GM21576 (cell line): ENCODE measurements around the gene DNAJC7.
"Not testable (repeated sequence)": the region's sequence is repeated elsewhere in the genome, so short reads cannot be mapped to it uniquely, and the experiment has no call there.

ENCODE experiments used
- ATAC-seq: cut with Tn5 transposase; IDR thresholded peaks from one replicate; pipeline ENCODE4 v1.9.1; 2021; ENCODE audit warnings: mild to moderate bottlenecking, moderate library complexity; ENCODE audit not compliant: unreplicated experiment

Gene DNAJC7

DNA sequence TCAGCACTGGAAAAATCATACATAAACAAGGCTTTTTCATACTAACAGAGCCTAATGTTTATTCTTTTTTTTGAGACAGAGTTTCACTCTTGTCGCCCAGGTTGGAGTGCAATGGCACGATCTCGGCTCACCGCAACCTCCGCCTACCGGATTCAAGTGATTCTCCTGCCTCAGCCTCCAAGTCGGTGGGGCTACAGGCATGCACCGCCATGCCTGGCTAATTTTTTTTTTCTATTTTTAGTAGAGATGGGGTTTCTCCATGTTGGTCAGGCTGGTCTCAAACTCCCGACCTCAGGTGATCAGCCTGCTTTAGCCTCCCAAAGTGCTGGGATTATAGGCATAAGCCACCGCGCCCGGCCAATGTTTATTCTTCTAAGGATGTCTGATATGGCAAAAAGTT lies 3.5 kb downstream of the DNAJC7 start:
- not testable (repeated sequence) for ATAC-seq

DNA sequence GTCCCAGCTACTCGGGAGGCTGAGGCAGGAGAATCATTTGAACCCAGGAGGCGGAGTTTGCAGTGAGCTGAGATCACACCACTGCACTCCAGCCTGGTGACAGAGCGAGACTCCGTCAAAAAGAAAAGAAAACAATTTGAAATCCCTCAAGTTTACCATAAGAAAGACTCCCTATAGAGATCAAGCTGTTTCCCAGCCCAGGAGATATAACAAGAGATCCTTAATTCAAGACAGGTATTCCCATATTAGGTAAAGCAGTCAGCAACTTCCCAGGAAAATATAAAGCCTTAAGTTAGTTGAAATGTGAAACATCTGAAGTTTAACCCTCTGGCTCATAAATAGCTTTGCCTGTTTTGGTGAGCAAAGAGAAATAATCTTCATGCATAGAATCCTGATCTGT lies 4.9 kb downstream of the DNAJC7 start:
- not testable (repeated sequence) for ATAC-seq

- ATAC-seq, result no peak
Measured at GRCh38 chr17:42010898-42011516, 6.2 kb downstream of the DNAJC7 start.

- ATAC-seq, result not testable (repeated sequence)
Measured at GRCh38 chr17:42010266-42010680, 7.0 kb downstream of the DNAJC7 start.

DNA sequence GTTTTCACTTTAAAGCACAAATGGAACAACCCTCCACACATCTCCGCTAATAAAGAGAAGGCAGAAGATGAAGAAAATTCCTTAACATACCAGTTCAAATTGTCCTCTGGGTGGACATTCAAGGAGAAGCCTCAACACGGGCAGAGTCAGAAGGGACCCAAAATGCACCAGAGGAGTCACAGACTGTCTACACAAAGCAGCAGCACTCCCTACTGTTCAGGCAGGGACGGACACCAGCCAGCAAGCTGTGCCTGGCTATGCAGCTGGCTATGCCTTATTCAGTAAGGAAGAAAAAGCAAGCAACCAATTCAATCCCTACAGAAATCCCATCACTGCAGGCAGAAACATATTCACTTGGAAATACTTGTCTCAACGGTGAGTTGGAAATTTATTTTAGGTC lies 8.1 kb downstream of the DNAJC7 start:
- ATAC-seq, result no peak

GRCh38 chr17:42005166-42005565 lies 12.1 kb downstream of the DNAJC7 start:
- no peak for ATAC-seq

DNA sequence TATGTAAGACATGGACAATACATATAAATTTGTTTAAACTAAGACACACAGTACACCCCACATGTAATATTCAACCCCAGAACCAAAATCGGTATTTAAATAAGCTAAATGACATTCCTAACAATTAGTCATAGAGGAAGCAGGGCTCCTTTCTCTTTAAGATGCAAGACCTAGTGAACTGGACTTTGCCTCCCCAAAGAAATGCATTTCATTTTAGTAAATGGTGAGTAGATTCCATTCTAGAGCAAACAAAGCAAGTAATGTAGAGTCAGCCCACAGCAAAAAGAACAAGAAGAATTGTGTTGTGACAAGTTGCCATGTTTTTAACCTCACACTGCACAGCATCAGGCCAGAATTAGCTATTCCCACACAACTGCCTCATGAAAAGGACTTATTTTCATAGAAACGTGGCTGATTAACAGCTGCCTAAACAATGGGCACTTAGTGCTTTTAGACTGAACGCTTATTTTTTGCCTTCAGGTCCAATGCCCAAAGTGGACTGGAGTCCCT lies 14.4 kb downstream of the DNAJC7 start:
- ATAC-seq, result no peak

DNA sequence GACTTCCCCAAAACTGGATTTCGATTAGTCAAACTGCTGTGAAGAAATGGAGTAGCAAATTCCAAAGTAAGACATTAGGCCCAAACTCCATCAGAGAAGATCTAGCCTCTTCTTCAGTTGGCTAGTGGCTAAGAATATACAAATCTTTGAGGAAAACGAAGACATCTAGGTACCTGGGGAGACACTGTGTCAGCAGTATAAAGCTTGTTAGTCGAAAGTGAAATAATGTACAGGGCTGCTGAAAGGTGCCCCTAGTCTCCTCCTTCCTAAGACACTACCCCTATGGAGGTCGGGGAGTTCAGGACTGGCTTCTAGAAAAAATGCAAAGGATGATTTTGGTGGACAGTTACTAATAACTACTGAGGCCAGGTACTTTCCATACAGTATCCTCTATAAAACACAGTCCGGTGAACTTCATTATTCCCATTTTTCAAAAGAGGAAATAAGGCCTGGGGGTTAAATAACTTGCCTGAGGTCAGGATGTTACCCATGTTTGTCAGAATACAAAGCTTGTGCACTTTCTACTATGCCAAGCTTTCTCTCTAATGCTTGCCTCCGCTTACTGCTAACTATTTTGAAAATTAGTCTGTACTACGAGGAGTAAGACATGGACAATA lies 15.0 kb downstream of the DNAJC7 start:
- no peak for ATAC-seq

GRCh38 chr17:42001729-42002128 lies 15.5 kb downstream of the DNAJC7 start:
- ATAC-seq, result no peak

GRCh38 chr17:42000413-42001133 lies 16.7 kb downstream of the DNAJC7 start:
- ATAC-seq, result no peak

DNA sequence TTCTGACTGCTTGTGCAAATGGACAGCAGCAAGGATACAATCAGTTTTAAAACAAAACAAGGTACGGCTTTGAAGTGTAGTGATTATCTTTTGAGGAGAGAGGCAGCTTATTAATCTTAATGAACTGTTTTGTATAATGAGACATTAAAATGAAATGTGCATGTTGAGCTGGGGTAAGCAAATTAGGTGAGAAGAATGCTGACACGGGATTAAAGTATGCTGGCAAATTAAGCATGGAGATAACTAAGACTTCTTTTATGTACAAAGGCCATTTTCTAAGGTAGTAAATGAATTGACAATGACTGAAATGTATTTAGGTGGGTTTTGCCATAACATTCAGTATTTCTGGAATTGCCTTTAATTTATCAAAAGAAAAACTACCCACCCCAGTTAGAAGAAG lies 18.7 kb downstream of the DNAJC7 start:
- ATAC-seq, result no peak

DNA sequence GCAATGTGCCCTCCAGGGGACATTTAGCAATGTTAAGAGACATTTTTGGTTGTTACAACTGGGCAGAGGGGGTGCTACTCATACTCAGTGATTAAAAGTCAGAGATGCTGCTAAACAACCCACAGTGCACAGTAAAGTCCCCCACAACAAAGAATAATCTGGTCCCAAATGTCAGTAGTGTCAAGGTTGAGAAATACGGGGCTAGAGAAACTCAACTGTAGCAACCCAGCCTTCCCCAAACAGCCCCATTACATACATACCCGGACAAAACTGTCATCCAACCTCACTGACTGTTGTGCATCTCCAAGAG lies 20.4 kb downstream of the DNAJC7 start:
- ATAC-seq, result no peak

DNA sequence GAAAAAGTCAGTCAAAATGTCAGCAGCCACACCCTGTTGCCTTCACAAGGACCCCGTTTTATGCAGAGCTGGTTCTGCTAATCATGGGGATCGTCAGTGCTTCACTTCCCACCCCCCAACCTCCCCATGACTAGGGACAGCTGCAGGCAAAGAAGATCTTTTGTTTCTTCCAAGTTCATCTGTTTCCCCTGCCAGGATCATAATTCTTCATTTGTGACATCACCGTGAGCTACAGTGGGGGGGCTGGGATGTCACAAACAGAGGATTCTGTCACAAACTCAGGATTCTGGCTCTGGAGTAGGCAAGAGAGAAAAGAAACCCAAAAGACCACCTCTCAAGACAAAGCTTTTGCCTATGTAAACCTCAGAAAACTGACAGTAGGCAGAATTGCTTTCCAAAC lies 24.7 kb downstream of the DNAJC7 start:
- no peak for ATAC-seq

DNA sequence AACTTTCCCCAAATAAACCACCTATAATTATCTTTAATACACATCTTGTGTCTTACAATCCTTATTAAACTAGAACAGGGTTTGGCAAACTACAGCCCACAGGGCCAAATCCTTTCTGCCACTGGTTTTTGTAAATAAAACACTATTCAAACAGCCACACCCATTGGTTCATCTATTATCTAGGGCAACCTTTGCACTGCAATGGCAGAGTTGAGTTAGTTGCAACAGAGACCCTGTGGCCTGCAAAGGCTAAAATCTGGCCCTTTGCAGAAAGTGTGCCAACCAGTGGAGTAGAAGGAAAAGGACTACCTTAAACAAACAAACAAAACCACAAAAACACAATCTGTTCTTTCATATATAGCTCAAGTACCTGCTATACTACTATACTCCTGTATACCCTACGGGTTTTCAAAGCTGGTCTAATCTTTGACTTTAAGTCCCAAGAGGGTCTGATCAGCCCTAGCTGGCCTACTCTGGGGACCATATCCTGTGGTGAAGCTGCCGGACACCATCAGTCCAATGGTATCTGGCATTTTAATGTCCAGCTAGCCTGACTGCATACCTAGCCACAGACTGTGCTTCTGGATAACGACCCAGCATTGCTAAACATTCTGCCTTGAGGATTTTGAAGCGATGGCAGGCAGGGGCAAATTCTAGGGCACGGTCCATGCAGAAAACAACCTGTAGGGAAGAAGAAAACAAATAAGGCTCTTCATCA lies 27.4 kb downstream of the DNAJC7 start:
- ATAC-seq, result no peak

DNA sequence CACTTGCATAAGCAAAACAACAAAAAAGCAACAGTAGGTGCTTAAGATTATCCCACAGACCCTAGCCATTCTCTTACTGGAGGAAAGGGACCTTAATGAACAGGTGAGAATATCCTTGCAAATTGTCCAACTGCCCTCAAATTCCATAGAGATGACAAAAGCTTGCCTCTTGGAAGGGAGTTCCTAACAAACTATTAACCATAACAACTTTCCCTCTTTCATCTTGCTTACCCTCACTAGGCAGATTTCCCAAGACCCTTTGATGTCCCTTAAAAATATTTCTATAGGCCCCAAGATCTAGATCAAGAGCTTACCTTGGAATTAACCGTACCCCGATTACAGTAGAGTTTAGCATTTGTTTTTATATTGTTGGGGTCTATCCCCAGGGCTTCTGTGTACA lies 28.8 kb downstream of the DNAJC7 start:
- ATAC-seq, result no peak

DNA sequence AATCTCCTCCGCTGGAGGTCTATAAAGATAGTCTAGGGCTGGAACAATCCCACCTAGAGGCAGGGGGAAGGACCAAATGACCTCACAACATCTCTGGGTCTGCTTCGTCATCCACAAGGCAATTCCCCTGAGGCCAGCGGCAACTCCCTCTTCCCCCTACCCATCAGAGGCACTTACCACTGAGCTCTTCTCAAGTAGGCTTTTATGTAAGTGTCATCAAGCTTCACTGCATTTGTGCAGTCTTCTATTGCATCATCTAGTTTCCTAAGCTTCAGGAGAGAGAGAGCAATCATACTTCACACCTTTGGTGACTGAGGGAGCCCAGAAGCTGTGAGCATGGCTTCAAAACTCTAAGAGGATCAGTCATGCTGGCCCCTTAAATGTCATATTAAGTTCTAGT lies 29.6 kb downstream of the DNAJC7 start:
- ATAC-seq, result no peak

DNA sequence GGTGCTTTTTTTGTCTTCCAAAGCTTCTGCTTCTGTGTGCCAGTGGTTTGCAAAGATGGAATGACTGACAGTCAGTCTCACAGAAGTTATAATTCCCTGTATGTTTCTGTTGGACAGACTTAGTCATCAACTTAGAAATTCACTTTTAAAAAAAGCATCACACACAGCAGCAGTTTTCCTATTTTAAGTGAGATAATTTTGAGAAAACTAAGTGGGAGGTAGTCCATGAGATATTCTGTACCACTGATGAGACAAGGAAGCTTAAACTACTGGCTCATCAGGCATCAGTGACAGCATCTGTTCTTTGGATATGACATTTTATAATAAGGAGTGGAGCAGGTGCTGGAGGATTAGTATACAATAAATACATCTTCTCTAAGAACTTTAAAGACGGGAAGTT lies 30.6 kb downstream of the DNAJC7 start:
- no peak for ATAC-seq

DNA sequence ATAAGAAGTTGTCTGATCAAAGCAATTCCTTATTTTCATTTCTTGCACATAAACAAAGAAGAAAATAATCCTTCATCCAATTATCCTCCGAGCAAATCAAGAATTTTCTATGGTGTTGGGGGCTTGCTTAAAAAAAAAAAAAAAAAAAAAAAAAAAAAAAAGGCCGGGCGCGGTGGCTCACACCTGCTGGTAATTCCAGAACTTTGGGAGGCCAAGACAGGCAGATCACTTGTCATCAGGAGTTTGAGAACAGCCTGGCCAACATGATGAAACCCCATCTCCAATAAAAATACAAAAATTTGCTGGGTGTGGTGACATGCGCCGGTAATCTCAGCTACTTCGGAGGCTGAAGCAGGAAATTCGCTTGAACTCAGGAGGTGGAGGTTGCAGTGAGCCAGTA lies 31.3 kb downstream of the DNAJC7 start:
- no peak for ATAC-seq

DNA sequence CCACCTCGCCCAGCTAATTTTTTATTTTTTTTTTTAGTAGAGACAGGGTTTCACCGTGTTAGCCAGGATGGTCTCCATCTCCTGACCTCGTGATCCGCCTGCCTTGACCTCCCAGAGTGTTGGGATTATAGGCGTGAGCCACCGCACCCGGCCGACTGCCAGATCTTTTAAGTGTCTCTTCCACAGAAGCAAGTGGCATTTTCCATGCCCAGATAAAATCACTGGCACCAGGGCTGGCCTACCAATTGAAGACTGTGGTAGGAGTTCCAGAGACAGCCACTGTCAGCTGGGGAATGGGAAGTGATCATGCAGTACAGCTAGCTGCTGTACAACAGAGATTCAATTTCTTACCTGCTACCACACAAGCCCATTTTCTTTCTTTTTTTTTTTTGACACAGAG lies 32.8 kb downstream of the DNAJC7 start:
- ATAC-seq, result no peak

DNA sequence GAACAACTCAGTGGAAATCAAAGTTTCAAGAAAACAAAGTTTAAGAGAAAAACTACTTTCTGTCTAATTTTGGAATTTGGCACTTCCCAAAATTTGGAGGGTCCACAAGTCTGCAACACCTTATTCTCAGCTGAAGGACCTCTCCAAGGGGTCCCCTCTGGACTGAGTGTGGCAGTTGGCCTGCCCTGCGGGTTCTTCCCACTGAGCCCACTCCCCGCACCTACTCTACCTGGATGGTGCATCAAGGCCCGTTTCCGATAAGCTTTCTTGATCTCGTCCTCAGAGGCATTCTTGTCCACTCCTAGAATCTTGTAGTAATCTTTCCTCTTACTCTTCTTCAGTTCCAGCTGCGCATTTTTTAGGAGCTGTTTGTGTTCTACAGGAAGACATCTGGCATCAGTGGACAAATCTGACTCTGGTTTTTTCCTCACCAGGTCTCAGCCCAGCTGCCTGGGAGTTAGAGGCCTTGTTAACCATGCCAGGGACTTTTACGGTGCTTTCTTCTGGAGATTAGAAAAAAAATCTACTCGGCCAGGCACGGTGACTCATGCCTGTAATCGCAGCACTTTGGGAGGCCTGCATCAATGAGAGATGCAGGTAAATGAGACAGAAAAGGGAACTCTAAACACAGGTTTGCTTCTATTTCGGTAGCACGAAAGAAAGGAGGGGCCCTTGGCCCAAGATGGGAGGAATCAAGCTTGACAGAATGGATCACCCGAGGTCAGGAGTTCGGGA lies 35.0 kb downstream of the DNAJC7 start:
- ATAC-seq, result no peak

GRCh38 chr17:41977991-41978390 lies 39.2 kb downstream of the DNAJC7 start:
- no peak for ATAC-seq
